WTC11 (cell line): ENCODE results near the gene GFRA1.

Source experiments
- AFF4 ChIP-seq: sonication (generic); formaldehyde crosslinking; IDR thresholded peaks from 2 replicates; pipeline ENCODE4 v1.8.1; 2023; ENCODE audit warnings: mild to moderate bottlenecking, missing genetic modification reagents, borderline replicate concordance
- CTCF ChIP-seq: fragments of 200-600 bp; IDR thresholded peaks from 2 replicates; pipeline ENCODE4 v1.8.0; 2022; ENCODE audit warnings: antibody characterized with exemption
- GABPB1 ChIP-seq: sonication (generic); formaldehyde crosslinking; IDR thresholded peaks from 2 replicates; pipeline ENCODE4 v1.8.1; 2023; ENCODE audit warnings: mild to moderate bottlenecking, missing genetic modification reagents
- JUN ChIP-seq: sonication (generic); formaldehyde crosslinking; IDR thresholded peaks from 2 replicates; pipeline ENCODE4 v1.8.0; 2023; ENCODE audit warnings: mild to moderate bottlenecking, missing genetic modification reagents
- NR3C1 ChIP-seq: sonication (generic); formaldehyde crosslinking; conservative IDR thresholded peaks from 2 replicates; pipeline ENCODE4 v1.8.1; 2023; ENCODE audit warnings: low read depth, mild to moderate bottlenecking, missing genetic modification reagents
- RELA ChIP-seq: sonication (generic); formaldehyde crosslinking; IDR thresholded peaks from 2 replicates; pipeline ENCODE4 v1.8.1; 2022; ENCODE audit warnings: missing genetic modification reagents, mild to moderate bottlenecking, borderline replicate concordance
- SP1 ChIP-seq: sonication (generic); formaldehyde crosslinking; conservative IDR thresholded peaks from 2 replicates; pipeline ENCODE4 v1.8.1; 2022; ENCODE audit warnings: missing genetic modification reagents
- TEAD4 ChIP-seq: sonication (generic); formaldehyde crosslinking; IDR thresholded peaks from 2 replicates; pipeline ENCODE4 v1.8.0; 2022; ENCODE audit warnings: mild to moderate bottlenecking, missing genetic modification reagents
- USF2 ChIP-seq: sonication (generic); formaldehyde crosslinking; IDR thresholded peaks from 2 replicates; pipeline ENCODE4 v1.8.1; 2023; ENCODE audit warnings: mild to moderate bottlenecking, missing genetic modification reagents, moderate library complexity
- ZNF263 ChIP-seq: sonication (generic); formaldehyde crosslinking; IDR thresholded peaks from 2 replicates; pipeline ENCODE4 v1.8.1; 2022; ENCODE audit warnings: low read depth, mild to moderate bottlenecking, moderate library complexity, missing genetic modification reagents
- TF ChIP-seq, protein P1 (sequence below): fragments of 250-450 bp; sonication (Bioruptor Pico); IDR thresholded peaks from 2 replicates; pipeline ENCODE4 v1.9.0; 2021; ENCODE audit warnings: moderate library complexity, mild to moderate bottlenecking, inconsistent platforms, borderline replicate concordance
- TF ChIP-seq, protein P2 (sequence below): sonication (generic); formaldehyde crosslinking; IDR thresholded peaks from 2 replicates; pipeline ENCODE4 v1.8.1; 2023; ENCODE audit warnings: mild to moderate bottlenecking, missing genetic modification reagents
- TF ChIP-seq, protein P3 (sequence below): sonication (generic); formaldehyde crosslinking; IDR thresholded peaks from 2 replicates; pipeline ENCODE4 v1.8.1; 2022; ENCODE audit warnings: mild to moderate bottlenecking, moderate library complexity, missing genetic modification reagents

DNA sequence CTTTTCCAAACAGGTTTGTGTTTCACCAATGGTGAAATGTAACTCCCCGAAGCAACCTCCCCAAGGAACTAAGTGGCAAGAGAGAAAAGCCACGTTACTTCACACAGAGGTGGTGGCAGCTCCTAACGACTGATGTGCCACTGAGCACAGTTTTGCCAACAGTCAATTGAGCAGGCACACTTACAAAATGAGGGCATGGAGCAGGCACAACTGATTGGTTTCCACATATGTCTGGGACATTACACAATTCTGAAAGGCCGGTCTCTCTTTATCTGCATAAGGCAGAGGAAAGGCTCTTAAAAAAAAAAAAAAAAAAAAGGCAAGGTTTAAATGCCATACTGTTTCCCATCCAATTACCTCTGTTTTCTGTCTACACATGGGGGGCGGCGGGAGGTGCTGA lies 86.7 kb downstream of the GFRA1 start:
- no peak for TF ChIP-seq TEAD4
- no peak for TF ChIP-seq CTCF
- TF ChIP-seq GABPB1 (CRISPR knock-in tag): no peak
- TF ChIP-seq, protein P1, sequence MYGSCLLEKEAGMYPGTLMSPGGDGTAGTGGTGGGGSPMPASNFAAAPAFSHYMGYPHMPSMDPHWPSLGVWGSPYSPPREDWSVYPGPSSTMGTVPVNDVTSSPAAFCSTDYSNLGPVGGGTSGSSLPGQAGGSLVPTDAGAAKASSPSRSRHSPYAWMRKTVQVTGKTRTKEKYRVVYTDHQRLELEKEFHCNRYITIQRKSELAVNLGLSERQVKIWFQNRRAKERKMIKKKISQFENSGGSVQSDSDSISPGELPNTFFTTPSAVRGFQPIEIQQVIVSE (CRISPR knock-in tag): no peak
- no peak for TF ChIP-seq USF2 (CRISPR knock-in tag)
- TF ChIP-seq, protein P2, sequence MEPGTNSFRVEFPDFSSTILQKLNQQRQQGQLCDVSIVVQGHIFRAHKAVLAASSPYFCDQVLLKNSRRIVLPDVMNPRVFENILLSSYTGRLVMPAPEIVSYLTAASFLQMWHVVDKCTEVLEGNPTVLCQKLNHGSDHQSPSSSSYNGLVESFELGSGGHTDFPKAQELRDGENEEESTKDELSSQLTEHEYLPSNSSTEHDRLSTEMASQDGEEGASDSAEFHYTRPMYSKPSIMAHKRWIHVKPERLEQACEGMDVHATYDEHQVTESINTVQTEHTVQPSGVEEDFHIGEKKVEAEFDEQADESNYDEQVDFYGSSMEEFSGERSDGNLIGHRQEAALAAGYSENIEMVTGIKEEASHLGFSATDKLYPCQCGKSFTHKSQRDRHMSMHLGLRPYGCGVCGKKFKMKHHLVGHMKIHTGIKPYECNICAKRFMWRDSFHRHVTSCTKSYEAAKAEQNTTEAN: no peak
- no peak for TF ChIP-seq NR3C1
- no peak for TF ChIP-seq RELA (CRISPR knock-in tag)
- no peak for TF ChIP-seq ZNF263
- TF ChIP-seq JUN (CRISPR knock-in tag): no peak
- TF ChIP-seq AFF4 (CRISPR knock-in tag): no peak
- TF ChIP-seq, protein P3, sequence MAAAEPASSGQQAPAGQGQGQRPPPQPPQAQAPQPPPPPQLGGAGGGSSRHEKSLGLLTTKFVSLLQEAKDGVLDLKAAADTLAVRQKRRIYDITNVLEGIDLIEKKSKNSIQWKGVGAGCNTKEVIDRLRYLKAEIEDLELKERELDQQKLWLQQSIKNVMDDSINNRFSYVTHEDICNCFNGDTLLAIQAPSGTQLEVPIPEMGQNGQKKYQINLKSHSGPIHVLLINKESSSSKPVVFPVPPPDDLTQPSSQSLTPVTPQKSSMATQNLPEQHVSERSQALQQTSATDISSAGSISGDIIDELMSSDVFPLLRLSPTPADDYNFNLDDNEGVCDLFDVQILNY: no peak
- no peak for TF ChIP-seq SP1 (CRISPR knock-in tag)
